HG02938 (cell line): ENCODE results near the gene ESRRA.

Source experiments
- ATAC-seq: cut with Tn5 transposase; IDR thresholded peaks from one replicate; pipeline ENCODE4 v1.9.1; 2021; ENCODE audit warnings: mild to moderate bottlenecking, moderate library complexity; ENCODE audit not compliant: unreplicated experiment

ESRRA gene

GRCh38 chr11:64291262-64291751, 14.0 kb upstream of the ESRRA start, which contains the start of gene KCNK4:
KCNK4 (plus strand) TSS chr11:64291302; CDS start chr11:64293019, 1,717 bp downstream.
- ATAC-seq, result no peak

DNA sequence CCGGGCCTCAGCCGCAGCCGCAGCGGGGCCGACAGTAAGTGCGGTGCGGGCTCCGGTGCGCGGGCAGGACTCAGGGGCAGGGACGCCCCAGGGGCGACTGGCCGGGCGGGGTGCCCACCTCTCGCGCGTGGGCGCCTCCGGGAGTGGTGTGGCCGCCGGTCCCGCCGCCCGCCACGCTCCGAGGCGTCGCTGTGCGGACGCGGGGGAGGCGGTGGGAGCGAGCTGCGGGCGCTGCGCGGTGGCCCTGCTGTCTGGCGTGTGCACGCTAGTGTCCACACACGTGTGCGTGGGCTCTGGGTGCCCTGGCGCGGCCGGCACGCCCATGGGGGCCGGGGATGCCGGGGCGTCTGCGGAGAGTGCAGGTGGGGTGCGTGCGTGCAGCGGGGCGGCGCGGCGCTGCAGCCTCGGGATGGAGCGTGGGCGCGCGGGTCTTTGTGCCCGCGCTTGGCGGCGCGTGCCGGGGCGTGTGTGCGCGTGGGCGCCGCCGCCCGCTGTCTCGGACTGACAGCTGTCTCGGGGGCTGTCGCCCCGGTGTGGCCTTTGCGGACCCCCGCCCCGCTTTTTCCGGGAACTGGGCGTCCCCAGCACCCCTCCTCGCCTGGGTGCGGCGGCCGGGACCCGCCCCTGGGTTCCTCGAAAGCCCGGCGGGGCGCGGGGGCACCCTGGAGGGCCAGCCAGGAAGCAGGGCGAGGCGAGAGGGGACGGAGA, 13.4 kb upstream of the ESRRA start:
- ATAC-seq, result no peak

DNA sequence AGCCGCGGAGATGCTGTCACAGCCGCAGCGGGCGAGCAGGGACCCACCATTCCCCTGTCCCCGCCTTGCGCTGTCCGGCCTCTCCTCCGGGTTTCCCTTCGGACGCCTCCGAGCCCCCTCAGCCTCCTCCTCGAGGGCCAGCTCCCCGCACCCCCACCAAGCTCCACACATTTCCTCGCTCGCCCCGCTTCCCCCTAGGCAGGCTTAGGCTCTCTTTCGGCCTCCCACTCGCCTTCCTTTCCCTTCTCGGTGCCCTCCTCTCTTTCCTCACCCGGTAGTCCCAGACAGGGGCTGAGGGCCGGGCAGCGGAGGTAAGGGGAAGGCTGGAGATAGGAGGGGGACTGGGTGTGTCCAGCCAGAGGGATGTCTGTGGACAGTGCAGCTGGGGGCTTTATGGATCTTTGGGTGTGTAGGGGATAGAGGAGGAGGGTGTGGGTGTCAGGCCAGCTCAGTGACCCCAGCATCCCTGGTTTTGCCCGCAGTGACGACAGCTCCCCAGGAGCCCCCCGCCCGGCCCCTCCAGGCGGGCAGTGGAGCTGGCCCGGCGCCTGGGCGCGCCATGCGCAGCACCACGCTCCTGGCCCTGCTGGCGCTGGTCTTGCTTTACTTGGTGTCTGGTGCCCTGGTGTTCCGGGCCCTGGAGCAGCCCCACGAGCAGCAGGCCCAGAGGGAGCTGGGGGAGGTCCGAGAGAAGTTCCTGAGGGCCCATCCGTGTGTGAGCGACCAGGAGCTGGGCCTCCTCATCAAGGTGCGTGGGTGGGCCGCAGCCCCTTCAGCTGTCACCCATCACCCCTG, 12.7 kb upstream of the ESRRA start:
- ATAC-seq, result no peak

- ATAC-seq, result no peak
Observed at GRCh38 chr11:64294774-64295173, 10.6 kb upstream of the ESRRA start.

DNA sequence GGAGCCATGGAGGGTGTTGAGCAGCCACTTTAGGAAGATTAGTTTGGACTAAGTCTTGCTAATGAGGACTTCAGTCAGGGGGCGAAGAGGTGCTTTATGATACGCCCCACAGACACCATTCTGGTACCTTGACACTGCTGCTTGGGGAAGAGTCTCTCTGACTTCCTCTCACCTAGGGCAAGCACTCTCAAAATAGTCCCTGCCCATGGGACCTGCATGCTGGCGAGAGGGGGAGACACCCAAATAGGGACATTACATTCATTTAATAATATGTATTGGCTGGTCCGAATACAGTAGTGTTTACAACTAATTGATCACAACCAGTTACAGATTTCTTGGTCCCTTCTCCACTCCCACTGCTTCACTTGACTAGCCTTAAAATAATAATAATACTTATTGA, 9.6 kb upstream of the ESRRA start:
- no peak for ATAC-seq

DNA sequence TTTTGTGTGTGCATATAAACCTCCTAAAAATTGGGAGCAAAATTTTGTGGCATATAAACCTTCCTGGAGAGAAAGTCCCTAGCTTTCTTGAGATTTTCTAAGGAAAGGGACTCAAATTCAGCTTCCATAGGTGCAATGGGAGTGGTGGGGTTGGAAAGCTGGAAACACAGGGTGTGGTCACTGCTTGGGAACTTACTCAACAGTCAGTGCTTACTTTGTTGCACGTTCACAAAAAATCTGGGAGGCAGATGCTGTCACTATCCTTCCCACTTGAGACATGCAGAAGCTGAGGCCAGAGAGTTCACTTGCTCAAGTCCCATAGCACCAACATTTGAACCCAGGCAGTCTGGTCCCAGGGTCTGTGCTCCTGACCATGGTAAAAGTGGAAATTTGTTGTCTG, 9.1 kb upstream of the ESRRA start:
- no peak for ATAC-seq

DNA sequence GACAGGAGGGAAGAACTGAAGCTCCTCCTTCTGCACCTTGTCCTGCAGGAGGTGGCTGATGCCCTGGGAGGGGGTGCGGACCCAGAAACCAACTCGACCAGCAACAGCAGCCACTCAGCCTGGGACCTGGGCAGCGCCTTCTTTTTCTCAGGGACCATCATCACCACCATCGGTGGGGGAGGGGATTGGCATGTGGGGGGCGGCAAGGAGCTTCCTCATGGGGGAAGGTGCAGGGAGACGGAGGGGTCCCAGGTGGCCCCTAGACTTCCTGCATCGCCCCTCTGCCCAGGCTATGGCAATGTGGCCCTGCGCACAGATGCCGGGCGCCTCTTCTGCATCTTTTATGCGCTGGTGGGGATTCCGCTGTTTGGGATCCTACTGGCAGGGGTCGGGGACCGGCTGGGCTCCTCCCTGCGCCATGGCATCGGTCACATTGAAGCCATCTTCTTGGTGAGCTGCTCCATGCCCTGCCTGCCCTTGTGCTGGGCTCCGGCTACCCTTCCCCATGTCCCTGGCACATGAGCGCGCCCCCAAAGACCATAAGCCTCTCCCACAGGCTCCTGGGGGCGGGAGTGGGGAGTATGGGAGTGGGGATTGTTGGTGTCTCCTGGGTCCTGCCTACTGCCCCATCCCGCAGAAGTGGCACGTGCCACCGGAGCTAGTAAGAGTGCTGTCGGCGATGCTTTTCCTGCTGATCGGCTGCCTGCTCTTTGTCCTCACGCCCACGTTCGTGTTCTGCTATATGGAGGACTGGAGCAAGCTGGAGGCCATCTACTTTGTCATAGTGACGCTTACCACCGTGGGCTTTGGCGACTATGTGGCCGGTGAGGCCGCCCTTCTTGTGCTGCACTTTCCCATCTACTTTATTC, 8.3 kb upstream of the ESRRA start:
- ATAC-seq, result no peak

DNA sequence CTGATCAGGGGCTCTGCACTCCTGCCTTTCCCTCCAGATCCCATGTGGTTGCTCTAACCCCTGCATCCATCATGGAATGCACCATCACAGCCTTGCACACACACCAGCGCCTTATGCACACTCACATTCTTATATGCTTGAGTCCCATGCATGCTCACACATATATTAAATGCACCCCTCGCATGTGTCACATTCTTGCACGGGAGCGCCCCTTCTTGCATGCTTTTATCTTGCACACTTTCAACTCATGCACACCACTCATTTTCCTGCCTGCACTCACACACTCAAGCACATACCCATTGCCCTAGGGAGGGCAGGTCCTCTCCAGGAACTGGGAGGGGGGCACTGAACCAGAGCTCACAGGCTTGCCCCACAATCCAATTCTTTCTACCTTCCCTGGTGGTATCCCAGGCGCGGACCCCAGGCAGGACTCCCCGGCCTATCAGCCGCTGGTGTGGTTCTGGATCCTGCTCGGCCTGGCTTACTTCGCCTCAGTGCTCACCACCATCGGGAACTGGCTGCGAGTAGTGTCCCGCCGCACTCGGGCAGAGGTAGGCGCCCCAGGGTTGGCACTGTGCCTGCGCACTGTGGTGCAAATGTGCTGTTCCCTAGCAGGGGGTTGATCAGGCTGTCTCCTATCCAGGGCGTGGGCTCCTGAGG, 7.5 kb upstream of the ESRRA start:
- no peak for ATAC-seq

GRCh38 chr11:64298966-64299846, 6.1 kb upstream of the ESRRA start:
- ATAC-seq, result no peak

GRCh38 chr11:64299847-64300648, 5.3 kb upstream of the ESRRA start, which contains the start of gene CATSPERZ:
CATSPERZ (plus strand) TSS chr11:64300358; CDS start chr11:64300411, 53 bp downstream.
- ATAC-seq, result no peak

- ATAC-seq, result no peak
Observed at GRCh38 chr11:64303109-64304031, 2.0 kb upstream of the ESRRA start.

- ATAC-seq, result no peak
Observed at GRCh38 chr11:64304032-64304315, 1.4 kb upstream of the ESRRA start.

- peak; percentile 30 for ATAC-seq
Observed at GRCh38 chr11:64304316-64305072, 830 bp upstream of the ESRRA start.

DNA sequence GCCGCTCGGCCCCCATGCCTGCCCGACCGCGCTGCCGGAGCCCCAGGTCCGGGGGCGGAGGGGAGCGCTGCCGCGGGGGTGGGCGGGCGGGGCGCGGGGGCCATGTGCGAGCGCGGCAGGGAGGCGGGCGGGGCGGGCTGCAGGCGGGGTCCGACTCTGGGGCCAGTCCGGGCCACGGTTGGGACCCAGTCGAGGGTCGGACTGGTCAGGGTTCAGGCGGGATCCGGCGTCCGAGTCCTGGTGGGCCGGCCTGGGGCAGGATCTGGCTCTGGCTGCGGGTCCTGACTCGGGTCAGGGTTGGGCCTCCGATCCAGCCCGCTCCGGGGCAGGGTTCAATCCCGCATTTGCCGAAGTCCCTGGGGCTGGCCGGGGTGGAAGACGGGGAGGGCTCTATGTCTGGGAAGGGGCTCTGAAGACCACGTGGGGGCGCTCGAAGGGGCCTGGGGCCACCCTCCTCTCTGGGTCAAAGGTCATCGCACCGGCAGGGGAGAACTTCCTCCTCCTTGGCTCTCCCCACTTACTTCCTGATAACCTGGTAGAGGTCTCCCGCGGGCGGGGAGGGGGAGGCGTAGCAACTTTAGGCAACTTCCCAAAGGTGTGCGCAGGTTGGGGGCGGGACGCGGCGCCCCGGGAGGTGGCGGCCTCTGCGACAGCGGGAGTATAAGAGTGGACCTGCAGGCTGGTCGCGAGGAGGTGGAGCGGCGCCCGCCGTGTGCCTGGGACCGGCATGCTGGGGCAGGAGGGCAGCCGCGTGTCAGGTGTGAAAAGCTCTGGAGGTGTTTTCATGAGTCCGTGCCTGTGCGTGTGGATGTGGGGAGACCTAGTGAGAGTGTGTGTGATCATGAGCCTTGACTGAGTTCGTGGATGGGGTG, 603 bp downstream of the ESRRA start:
- ATAC-seq, result peak; percentile 13

DNA sequence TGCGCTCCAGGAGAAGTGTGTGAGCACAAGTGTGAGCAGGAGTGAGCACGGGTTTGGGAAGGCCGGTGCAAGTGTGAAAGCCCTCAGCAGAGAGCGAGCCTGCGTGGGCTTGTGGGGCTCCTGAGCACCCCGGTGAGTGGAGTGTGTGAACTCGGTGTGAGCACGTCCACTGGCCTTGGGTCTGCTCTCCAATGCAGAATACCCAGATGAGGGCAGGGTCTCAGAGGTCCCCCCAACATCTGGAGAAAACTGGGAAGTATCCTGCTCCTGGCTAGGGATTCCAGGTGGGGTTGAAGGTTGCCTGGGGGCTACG, 1.2 kb downstream of the ESRRA start:
- no peak for ATAC-seq

GRCh38 chr11:64306876-64307622, 1.7 kb downstream of the ESRRA start:
- no peak for ATAC-seq
